HCT116 (cell line): ENCODE measurements around the gene CABYR. TPM values are rescaled to one million over a fixed set of nuclear protein-coding genes. Genes with fewer than 3 reads are reported as not detected.

Experiments
- ATAC-seq: fragments of 200-7000 bp; cut with Tn5 transposase; 2 replicates; pipeline ENCODE4 v1.9.1; 2020; ENCODE audit warnings: mild to moderate bottlenecking, moderate library complexity
- BruUV-seq: library from RNA; stranded (reverse); fragments of 400-500 nt; replicated peaks from 2 replicates; lab custom pipeline; 2021; lab: Mats Ljungman, UMichigan
- CTCF ChIA-PET: fragments of 300-600 bp; sonication (Branson Sonifier 250); formaldehyde crosslinking; loops from one replicate; lab custom pipeline; 2021; ENCODE audit warnings: antibody characterized with exemption; lab: Charles Lee
- POLR2A ChIA-PET: fragments of 300-600, 350-600 bp; sonication (Branson Sonifier 250); formaldehyde crosslinking; loops from one replicate; lab custom pipeline; 2021; ENCODE audit warnings: antibody characterized with exemption; lab: Charles Lee
- RAD21 ChIA-PET, 2 experiments: fragments of 300-600 bp; sonication (Branson Sonifier 250); formaldehyde crosslinking; loops; one replicate each; lab custom pipeline; 2023; ENCODE audit warnings: low total read pairs in 2 of 2; ENCODE audit not compliant: uncharacterized antibody in 2 of 2, unreplicated experiment in 2 of 2, low non-redundant PET in 1 of 2; lab: Charles Lee
- DNase-seq: peaks from one replicate; pipeline ENCODE4 v3.0.0-alpha.2; 2010; ENCODE audit warnings: low read depth, low spot score
- H2AFZ ChIP-seq: fragments of 200-600 bp; shearing (Covaris generic), sonication (generic); 2 replicates; pipeline ENCODE4 v1.6.1; 2017; ENCODE audit warnings: low read depth, mixed run types, mixed read lengths, antibody characterized with exemption, low read length; ENCODE audit not compliant: poor library complexity, severe bottlenecking
- H3K27ac ChIP-seq: 2 replicates; pipeline ENCODE4 v1.5.1; 2012; ENCODE audit warnings: low read depth, low read length
- H3K27me3 ChIP-seq: fragments of 200-600 bp; sonication (generic); 2 replicates; pipeline ENCODE4 v1.6.1; 2016; ENCODE audit warnings: mixed run types, low read length, mixed read lengths; ENCODE audit not compliant: insufficient read depth
- H3K36me3 ChIP-seq, 2 experiments: fragments of 200-500 bp in 1 of 2; fragments of 200-600 bp in 1 of 2; sonication (Bioruptor generic) in 1 of 2; sonication (generic) in 1 of 2; 2 replicates each; pipeline versions ENCODE4 v1.5.1 to v1.6.1; 2014 to 2016; ENCODE audit warnings: low read length in 2 of 2, inconsistent platforms in 1 of 2, mixed read lengths in 1 of 2, mixed run types in 1 of 2; ENCODE audit not compliant: insufficient read depth in 2 of 2, control insufficient read depth in 1 of 2
- H3K4me1 ChIP-seq, 2 experiments: fragments of 200-600 bp in 1 of 2; sonication (generic) in 1 of 2; 2 replicates each; pipeline versions ENCODE4 v1.5.1 to v1.6.1; 2012 to 2017; ENCODE audit warnings: low read length in 2 of 2, inconsistent platforms in 1 of 2, mild to moderate bottlenecking in 1 of 2, mixed read lengths in 1 of 2, mixed run types in 1 of 2, moderate library complexity in 1 of 2; ENCODE audit not compliant: insufficient read depth in 2 of 2, control insufficient read depth in 1 of 2
- H3K4me2 ChIP-seq: fragments of 200-600 bp; sonication (generic); 2 replicates; pipeline ENCODE4 v1.6.1; 2017; ENCODE audit warnings: mixed run types, low read length, mixed read lengths
- H3K4me3 ChIP-seq, 2 experiments: fragments of 200-600 bp in 1 of 2; sonication (generic) in 1 of 2; replicated peaks in 1 of 2; 2 replicates each; pipeline ENCODE4 v1.5.1; 2011 to 2016; ENCODE audit warnings: low read length in 2 of 2, control low read depth in 1 of 2, low read depth in 1 of 2, mild to moderate bottlenecking in 1 of 2, mixed read lengths in 1 of 2, mixed run types in 1 of 2
- H3K79me2 ChIP-seq: fragments of 200-600 bp; sonication (generic); 2 replicates; pipeline ENCODE4 v1.6.1; 2017; ENCODE audit warnings: mild to moderate bottlenecking, mixed run types, low read length, moderate library complexity, mixed read lengths; ENCODE audit not compliant: insufficient read depth
- H3K9ac ChIP-seq: fragments of 200-600 bp; sonication (generic); 2 replicates; pipeline ENCODE4 v1.6.1; 2016; ENCODE audit warnings: low read length, mixed read lengths
- H3K9me2 ChIP-seq: fragments of 200-600 bp; sonication (generic), shearing (Covaris generic); 2 replicates; pipeline ENCODE4 v1.6.1; 2017; ENCODE audit warnings: mixed run types, mild to moderate bottlenecking, moderate library complexity; ENCODE audit not compliant: insufficient read depth
- H3K9me3 ChIP-seq, 2 experiments: fragments of 200-500 bp in 1 of 2; fragments of 200-600 bp in 1 of 2; sonication (Bioruptor generic) in 1 of 2; sonication (generic) in 1 of 2; 2 replicates each; pipeline ENCODE4 v1.6.1; 2014 to 2017; ENCODE audit warnings: low read length in 2 of 2, mixed read lengths in 2 of 2, inconsistent platforms in 1 of 2, low read depth in 1 of 2, mild to moderate bottlenecking in 1 of 2, mixed run types in 1 of 2, moderate library complexity in 1 of 2; ENCODE audit not compliant: control insufficient read depth in 1 of 2, insufficient read depth in 1 of 2
- H4K20me1 ChIP-seq: fragments of 200-600 bp; sonication (generic), shearing (Covaris generic); 2 replicates; pipeline ENCODE4 v1.6.1; 2017; ENCODE audit warnings: mixed run types, mild to moderate bottlenecking, moderate library complexity; ENCODE audit not compliant: insufficient read depth
- CEBPB ChIP-seq: IDR thresholded peaks from 2 replicates; pipeline ENCODE4 v1.6.1; 2012; ENCODE audit warnings: low read depth
- EGR1 ChIP-seq: IDR thresholded peaks from 2 replicates; pipeline ENCODE4 v1.6.1; 2012; ENCODE audit warnings: low read depth
- ELF1 ChIP-seq: IDR thresholded peaks from 2 replicates; pipeline ENCODE4 v1.6.1; 2012; ENCODE audit warnings: low read depth, borderline replicate concordance
- JUND ChIP-seq: IDR thresholded peaks from 2 replicates; pipeline ENCODE4 v1.6.1; 2012
- POLR2A ChIP-seq: IDR thresholded peaks from 2 replicates; pipeline ENCODE4 v1.7.0; 2011; ENCODE audit warnings: borderline replicate concordance; ENCODE audit not compliant: insufficient read depth, insufficient read length; ENCODE audit errors: extremely low read depth
- SIN3A ChIP-seq: IDR thresholded peaks from 2 replicates; pipeline ENCODE4 v1.6.1; 2012; ENCODE audit warnings: low read depth
- SRF ChIP-seq: IDR thresholded peaks from 2 replicates; pipeline ENCODE4 v1.6.1; 2012; ENCODE audit warnings: low read depth
- YY1 ChIP-seq: IDR thresholded peaks from 2 replicates; pipeline ENCODE4 v1.6.1; 2011; ENCODE audit warnings: low read length, low read depth, moderate library complexity, mild to moderate bottlenecking; ENCODE audit not compliant: insufficient replicate concordance; ENCODE audit errors: extremely low read depth
- ZBTB33 ChIP-seq: IDR thresholded peaks from 2 replicates; pipeline ENCODE4 v1.6.1; 2011; ENCODE audit warnings: mild to moderate bottlenecking, low read length, moderate library complexity; ENCODE audit not compliant: insufficient replicate concordance; ENCODE audit errors: extremely low read depth
- intact Hi-C: fragments of 100-400 bp; cut with micrococcal nuclease; formaldehyde crosslinking; loops from 2 replicates; pipeline ENCODE4 v1.10.0; 2022
- total RNA-seq: library from RNA; stranded (reverse); gene quantifications from one replicate; pipeline ENCODE4 v1.2.1, GENCODE V29; 2021; ENCODE audit not compliant: unreplicated experiment
- TF ChIP-seq, protein P1 (sequence below), 3 experiments: fragments of 200-600 bp in 1 of 3; sonication (generic) in 1 of 3; IDR thresholded peaks in 2 of 3; conservative IDR thresholded peaks in 1 of 3; 2 replicates each; pipeline ENCODE4 v1.5.1; 2012 to 2017; ENCODE audit warnings: low read depth in 2 of 3, low read length in 2 of 3, antibody characterized with exemption in 1 of 3, borderline replicate concordance in 1 of 3, control low read depth in 1 of 3, mild to moderate bottlenecking in 1 of 3, mixed read lengths in 1 of 3, mixed run types in 1 of 3, moderate library complexity in 1 of 3; ENCODE audit not compliant: insufficient read depth in 1 of 3
- TF ChIP-seq, protein P2 (sequence below): IDR thresholded peaks from 2 replicates; pipeline ENCODE4 v1.6.1; 2012; ENCODE audit warnings: low read depth

CABYR gene
- total RNA-seq, 1 experiment from 2014 or later = not detected

DNA sequence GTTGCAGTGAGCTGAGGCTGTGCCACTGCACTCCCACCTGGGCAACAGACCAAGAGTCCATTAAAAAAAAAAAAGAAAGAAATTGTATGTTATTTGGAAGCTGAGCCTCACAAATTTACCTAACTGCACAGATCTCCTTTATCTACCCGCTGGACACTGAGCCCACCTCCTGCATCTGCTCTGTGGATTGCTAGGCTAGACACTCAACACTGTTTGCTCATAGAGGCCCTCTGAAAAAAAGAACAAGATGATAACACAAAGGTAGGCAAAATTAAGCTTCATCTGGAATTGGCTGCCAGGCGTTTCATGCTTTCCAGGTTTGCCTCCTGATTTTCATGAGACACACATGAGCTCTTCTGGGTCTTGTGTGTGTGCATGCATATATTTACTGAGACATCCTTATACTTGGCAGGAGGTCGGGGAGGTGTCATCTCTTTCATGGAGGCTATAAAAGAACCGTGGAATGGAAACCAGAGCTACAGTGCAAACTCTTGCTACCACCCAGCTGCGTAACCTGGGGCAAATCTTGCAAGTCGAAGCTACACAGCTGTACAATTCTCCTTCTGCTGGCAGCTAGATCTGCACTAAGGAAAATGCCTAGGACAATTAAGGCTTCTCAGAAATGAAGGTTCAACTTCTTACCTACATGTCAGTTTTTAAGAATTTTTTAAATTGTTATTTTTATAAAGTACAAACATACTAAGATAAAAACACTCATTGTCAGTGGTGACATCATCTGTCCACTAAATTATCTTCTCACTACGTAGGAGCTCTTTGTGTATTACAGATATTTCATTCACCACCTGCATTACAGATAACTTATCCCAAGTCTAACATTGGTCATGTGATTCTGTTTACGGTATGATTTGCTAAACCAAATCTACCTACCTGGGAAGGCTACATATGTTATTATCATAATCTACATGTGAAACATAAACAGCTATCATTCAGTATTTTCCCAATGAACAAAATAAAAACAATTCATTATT, 63.1 kb downstream of the CABYR start:
- ChIA-PET RAD21 (no interaction called here), POLR2A (no interaction called here), CTCF (no interaction called here)
- ATAC-seq (no peak), DNase-seq (no peak)
- H3K79me2 ChIP-seq = no peaks in the 10 kb centered on the region
- no peak overlapping the region for H3K9ac ChIP-seq
- no TSS peak for BruUV-seq
- H2AFZ ChIP-seq = no peak overlapping the region
- no peak overlapping the region for H3K27ac ChIP-seq
- no peaks in the 10 kb centered on the region for H3K9me2 ChIP-seq
- intact Hi-C loops = no loop called here
- no peak overlapping the region for H3K4me3 ChIP-seq
- no peaks in the 10 kb centered on the region for H3K36me3 ChIP-seq
- H3K27me3 ChIP-seq = no peaks in the 10 kb centered on the region
- no peaks in the 10 kb centered on the region for H4K20me1 ChIP-seq
- H3K4me2 ChIP-seq = no peak overlapping the region
- H3K4me1 ChIP-seq = no peaks in the 10 kb centered on the region
- no peaks in the 10 kb centered on the region for H3K9me3 ChIP-seq
- TF ChIP-seq, protein P1, sequence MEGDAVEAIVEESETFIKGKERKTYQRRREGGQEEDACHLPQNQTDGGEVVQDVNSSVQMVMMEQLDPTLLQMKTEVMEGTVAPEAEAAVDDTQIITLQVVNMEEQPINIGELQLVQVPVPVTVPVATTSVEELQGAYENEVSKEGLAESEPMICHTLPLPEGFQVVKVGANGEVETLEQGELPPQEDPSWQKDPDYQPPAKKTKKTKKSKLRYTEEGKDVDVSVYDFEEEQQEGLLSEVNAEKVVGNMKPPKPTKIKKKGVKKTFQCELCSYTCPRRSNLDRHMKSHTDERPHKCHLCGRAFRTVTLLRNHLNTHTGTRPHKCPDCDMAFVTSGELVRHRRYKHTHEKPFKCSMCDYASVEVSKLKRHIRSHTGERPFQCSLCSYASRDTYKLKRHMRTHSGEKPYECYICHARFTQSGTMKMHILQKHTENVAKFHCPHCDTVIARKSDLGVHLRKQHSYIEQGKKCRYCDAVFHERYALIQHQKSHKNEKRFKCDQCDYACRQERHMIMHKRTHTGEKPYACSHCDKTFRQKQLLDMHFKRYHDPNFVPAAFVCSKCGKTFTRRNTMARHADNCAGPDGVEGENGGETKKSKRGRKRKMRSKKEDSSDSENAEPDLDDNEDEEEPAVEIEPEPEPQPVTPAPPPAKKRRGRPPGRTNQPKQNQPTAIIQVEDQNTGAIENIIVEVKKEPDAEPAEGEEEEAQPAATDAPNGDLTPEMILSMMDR (IDR thresholded peaks at IDR 0.05 in 2 of 3, conservative IDR thresholded peaks at IDR 0.05 in 1 of 3; ENCODE audit: borderline replicate concordance in 1 of 3, insufficient read depth in 1 of 3, low read depth in 2 of 3, low read length in 2 of 3) = no peak
- TF ChIP-seq ELF1 (no peak), POLR2A (no peak), EGR1 (no peak), ZBTB33 (no peak), CEBPB (no peak), SIN3A (no peak), JUND (no peak), YY1 (no peak), SRF (no peak)
- TF ChIP-seq, protein P2, sequence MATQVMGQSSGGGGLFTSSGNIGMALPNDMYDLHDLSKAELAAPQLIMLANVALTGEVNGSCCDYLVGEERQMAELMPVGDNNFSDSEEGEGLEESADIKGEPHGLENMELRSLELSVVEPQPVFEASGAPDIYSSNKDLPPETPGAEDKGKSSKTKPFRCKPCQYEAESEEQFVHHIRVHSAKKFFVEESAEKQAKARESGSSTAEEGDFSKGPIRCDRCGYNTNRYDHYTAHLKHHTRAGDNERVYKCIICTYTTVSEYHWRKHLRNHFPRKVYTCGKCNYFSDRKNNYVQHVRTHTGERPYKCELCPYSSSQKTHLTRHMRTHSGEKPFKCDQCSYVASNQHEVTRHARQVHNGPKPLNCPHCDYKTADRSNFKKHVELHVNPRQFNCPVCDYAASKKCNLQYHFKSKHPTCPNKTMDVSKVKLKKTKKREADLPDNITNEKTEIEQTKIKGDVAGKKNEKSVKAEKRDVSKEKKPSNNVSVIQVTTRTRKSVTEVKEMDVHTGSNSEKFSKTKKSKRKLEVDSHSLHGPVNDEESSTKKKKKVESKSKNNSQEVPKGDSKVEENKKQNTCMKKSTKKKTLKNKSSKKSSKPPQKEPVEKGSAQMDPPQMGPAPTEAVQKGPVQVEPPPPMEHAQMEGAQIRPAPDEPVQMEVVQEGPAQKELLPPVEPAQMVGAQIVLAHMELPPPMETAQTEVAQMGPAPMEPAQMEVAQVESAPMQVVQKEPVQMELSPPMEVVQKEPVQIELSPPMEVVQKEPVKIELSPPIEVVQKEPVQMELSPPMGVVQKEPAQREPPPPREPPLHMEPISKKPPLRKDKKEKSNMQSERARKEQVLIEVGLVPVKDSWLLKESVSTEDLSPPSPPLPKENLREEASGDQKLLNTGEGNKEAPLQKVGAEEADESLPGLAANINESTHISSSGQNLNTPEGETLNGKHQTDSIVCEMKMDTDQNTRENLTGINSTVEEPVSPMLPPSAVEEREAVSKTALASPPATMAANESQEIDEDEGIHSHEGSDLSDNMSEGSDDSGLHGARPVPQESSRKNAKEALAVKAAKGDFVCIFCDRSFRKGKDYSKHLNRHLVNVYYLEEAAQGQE = no peak
- TF ChIP-seq, all 23 proteins: peak for 0
